Pons (tissue), 1 donor: Measurements from ENCODE around the gene SH3BP4.

Experiments used
- DNase-seq: peaks from one replicate; pipeline ENCODE4 v3.0.0-alpha.2; 2016; ENCODE audit warnings: low spot score

Gene SH3BP4

DNA sequence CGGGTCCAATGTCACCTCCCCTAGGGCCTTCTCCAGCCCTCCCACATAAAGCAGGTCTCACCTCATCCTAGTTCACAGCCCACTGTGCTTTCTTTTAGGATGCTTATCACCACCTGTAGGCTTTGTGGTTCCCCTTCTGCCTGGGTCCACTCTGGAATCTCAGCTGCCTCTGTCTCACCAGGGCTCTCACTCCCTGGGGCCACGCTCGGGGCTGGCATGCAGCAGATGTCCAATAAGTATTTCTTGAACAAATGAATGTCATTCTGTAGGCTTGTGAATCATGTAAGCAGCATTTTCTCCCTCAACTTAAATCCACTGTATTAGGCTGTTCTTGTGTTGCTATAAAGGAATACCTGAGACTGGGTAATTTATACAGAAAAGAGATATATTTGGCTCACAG is 4.3 kb upstream of the SH3BP4 start:
- DNase-seq = no peak

GRCh38 chr2:234949762-234950434 is 1.9 kb upstream of the SH3BP4 start:
- DNase-seq = peak; percentile 66

GRCh38 chr2:234950435-234950729 is 1.4 kb upstream of the SH3BP4 start:
- no peak for DNase-seq

DNA sequence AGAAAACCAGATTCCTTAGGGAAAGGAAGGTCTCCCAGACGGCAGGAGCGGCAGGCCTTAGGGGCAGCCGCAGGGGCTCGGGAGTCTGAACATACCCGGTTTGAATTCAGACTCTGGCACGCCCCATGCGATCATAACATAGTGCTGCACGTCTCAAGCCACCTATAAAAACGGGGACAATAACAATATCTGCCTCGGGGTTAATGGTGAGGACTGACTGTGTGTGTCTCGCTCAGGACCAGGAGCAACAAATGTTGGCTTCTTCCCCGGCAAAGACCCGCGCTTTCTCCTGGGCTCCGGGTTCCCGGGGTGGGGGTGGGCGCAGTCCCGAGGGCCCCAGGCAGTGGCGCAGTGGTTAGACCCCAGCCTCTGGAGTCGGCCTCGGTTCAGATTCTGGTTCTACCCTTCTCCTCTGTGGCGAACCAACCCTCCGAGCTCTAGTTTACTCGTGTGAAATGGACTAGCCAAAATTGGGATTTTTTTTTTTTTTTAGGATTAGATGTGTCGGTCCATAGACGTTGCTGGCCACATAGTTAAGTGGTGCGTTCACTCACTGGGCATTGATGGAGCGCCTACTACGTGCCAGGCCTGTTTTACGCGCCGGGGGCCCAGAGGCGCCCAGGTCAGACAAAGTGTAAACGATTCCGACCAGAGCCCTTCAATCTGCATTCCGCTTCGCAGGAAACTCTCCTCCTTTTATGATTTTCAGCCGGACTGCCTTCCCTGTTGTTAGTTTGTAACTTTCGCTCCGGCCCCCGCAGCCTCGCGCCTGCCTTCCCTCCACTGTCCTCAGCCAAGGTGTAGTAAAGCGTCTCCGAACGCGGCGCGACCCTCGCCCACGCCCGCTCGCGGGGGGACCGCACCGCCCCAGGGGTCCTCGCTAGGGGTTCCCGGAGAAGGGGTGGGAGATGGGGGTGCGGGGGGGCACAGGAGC is 820 bp upstream of the SH3BP4 start:
- no peak for DNase-seq

DNA sequence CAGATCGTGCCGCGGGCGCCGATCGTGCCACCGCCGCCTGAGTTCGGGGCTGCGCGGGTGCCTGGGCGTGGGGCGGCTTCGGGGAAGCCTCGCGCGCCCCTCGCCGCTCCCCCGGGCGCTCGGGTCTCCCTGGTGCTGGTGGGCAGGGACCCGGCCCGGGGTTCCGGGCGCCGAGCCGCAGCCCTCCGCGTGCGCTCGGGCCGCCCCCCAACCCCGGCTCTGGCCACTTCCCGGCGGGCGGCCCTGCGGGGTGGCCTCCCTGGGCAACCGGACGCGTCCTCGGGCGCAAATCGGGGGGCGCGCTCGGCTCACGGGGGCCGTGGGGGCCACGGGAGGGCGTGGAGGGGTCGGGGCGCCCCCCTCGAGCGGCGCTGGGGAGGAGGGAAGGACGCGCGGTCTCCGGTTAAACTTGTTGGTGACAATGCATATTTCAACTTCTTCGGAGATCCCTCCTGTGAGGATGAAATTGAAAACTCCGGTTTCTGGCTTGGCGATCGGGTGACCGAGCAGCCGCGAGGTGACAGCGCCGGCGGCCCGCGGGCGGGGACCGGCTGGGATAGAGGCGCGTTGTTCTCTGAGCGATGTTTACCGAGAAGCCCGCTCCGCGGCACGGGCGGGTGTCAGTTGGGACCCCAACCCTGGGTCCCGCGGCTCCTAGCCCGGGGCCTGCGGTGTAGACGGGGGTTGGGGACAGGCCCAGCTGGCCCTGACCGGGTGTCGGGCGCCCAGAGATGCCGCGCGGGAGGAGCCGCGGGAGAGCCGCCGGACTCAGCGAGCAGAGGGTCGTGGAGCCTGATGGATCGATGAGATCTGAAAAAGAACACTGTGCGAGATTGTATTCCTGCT is 676 bp downstream of the SH3BP4 start:
- DNase-seq = peak; percentile 31

GRCh38 chr2:234953116-234954031 is 1.6 kb downstream of the SH3BP4 start:
- peak; percentile 33 for DNase-seq

DNA sequence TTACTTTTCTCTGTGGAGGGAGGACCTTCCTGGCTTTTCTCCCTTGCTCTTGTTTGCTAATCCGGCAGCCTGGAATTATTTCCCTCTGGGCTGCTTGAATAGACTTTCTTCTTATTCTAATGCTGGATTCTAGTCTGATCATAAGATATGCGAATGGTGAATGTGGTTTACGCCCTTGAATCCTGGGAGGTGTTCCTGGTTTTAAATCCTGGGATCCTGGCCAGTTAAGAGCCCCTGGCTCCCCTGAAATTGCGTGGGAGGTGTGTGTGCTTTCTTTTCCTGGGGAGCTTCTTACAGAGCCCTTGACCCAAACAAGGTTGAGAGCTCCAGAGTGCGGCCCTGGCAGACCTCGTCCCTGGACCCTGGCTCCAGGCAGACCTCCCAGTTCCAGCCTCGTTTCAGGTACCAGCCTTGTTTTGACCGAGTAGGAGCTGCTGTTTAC is 2.8 kb downstream of the SH3BP4 start:
- DNase-seq = no peak

- peak; percentile 60 for DNase-seq
Measured at GRCh38 chr2:234955091-234955591, 3.3 kb downstream of the SH3BP4 start.

GRCh38 chr2:234955971-234956509 is 4.2 kb downstream of the SH3BP4 start:
- no peak for DNase-seq

DNA sequence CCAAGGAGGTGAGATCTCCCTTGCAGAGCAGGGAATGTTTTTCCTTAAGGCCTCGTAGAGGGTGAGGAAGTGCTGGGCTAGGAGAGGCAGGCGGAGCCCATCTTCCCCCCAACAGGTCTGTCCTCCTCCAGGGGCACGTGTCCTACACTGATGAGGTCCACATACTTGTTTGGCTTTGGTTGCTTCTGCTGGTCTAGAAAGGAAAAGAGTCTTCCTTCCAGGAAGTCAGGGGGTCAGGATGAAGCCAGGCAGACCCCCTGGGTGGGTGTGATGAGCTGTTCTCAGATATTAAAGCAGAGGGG is 6.0 kb downstream of the SH3BP4 start:
- no peak for DNase-seq

GRCh38 chr2:234958311-234958710 is 6.5 kb downstream of the SH3BP4 start:
- DNase-seq = no peak

- no peak for DNase-seq
Measured at GRCh38 chr2:234958746-234959395, 7.1 kb downstream of the SH3BP4 start.

DNA sequence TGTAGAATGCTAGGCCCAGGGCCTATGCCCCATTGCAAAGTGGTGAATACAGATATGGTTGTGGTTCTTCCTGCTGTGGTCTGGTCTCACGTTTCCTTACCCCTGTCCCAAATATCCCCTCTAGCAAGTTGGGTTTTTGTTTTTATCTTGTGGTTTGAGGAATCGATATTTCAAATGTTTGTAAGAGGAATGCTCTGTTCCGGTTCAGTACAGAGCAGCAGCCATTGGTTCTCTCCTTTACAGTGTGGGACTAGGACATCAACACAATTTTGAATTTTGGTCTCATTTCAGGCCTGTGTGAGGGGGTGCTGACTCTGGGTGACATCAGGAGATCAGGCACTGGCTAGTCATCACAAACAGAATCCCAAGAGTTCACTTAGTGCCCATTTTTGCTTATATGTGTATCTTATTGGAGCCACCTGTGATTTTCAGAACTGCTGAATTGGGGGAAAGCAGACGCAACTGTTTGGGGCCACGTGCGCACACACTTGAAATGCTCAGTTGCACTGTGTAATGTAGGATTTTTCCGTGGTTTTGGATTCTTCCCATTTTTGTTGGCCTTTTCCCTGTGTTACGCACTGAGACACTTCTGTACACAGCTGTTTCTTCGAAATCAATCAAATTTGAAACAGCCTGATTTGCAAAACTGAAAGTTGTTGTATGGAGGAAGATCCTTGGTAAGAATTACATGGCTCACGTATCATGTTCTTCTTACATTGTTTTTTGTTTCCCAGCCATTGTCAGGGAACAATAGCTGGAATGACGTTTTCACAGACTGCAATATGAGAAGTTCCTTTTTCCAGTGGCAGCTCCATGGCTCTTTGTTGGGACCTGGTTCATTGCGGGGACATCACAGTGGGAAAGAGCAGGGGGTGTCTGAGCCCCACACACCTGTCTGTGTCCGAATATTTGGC is 8.6 kb downstream of the SH3BP4 start:
- DNase-seq = peak; percentile 94

DNA sequence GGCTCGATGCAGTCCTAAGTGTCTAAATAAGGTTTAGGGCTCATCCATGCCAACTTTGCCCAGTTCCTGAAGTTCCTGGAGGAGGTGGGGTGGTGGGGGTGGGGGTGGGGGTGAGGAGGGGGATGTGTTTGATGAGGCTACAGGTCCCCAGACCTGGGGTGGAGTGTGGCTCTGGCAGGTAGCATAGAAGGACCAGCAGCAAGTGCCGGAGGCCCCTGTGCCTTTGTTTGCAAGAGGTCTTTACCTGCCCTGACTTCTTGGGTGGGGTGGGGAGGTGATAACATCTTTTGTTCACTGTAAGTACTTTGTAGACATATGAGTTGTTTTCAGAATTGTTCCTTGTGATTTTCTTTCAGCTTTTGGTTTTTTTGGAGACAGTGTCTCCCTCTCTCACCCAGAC is 10.0 kb downstream of the SH3BP4 start:
- no peak for DNase-seq

DNA sequence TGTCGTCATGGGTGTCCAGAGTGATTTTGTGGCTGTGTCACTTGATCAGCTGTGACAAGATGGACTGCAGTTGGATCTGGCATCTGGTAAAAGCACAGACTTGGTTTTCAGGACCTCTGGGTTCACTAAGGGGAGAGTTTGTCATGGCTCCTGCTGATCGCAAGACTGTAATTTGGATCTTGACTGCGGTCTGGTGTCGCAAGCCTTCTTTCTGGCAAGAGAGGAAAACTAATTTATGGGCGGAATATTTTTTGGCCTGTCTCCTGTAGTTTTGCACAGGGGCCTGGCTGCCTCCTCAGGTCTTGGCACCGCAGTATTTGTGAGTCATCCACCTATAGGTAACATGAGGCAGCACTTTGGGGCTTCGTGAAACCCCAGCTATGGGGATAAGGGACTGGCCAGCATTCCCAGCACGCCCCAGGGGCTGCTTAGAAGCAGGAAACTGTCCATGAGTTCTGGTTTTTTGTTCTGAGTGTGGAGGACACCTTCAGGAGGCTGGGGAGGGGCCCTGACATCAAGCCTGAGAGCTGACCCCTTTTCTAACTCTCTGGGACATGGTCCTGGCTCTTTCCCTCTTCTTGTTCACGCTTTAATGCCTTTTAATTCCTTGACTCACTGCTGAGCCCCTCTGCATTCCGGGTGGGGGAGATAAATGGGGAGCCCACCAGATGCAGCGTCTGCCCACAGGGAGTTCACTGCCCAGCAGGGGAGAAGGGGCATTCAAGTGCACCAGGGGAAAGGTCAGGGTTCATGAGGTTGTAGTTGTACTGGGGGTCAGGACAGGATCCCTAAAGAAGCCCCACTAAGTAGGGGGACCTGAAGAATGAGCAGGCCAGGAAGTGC is 12.2 kb downstream of the SH3BP4 start:
- no peak for DNase-seq

GRCh38 chr2:234964631-234965461 is 13.0 kb downstream of the SH3BP4 start:
- no peak for DNase-seq

GRCh38 chr2:234966340-234966739 is 14.5 kb downstream of the SH3BP4 start:
- no peak for DNase-seq
